Right ventricle myocardium inferior (tissue), 1 donor: ENCODE results near the gene TMEM184A. TPM values are rescaled to one million over a fixed set of nuclear protein-coding genes. Genes with fewer than 3 reads are reported as not detected.
"Not testable (repeated sequence)": the region's sequence is repeated elsewhere in the genome, so short reads cannot be mapped to it uniquely, and the experiment has no call there.

Source experiments
- ATAC-seq: fragments of 200-7000 bp; cut with Tn5 transposase; one replicate; pipeline ENCODE4 v1.9.1; 2020; ENCODE audit warnings: mild to moderate bottlenecking, moderate library complexity
- DNase-seq: peaks from one replicate; pipeline ENCODE4 v3.0.0; 2021; ENCODE audit errors: missing footprints
- intact Hi-C: fragments of 100-400 bp; cut with DNase I; formaldehyde crosslinking; loops from one replicate; pipeline ENCODE4 v1.11.0; 2022
- total RNA-seq: library from RNA; stranded (reverse); fragmentation: NEBNext Ultra II Directional; extraction: Animal tissue kit (Norgen Biotek cat#: 25700); gene quantifications from one replicate; pipeline ENCODE4 v1.2.1, GENCODE V29; 2021
- donor health status: DM: no; HTN: yes; CAD: no; lungs with severe emphysema.

The TMEM184A gene
- total RNA-seq, 1 donor from 2014 or later, result 0.32 TPM

- intact Hi-C loops, ATAC-seq: not testable (repeated sequence)
- DNase-seq, result peak; percentile 31
Measured at GRCh38 chr7:1519322-1519922, 36.6 kb downstream of the TMEM184A start.

- intact Hi-C loops, result no loop called here
- DNase-seq (peak; percentile 15), ATAC-seq (no peak)
Measured at GRCh38 chr7:1516586-1517251, 39.3 kb downstream of the TMEM184A start.

GRCh38 chr7:1515509-1515967, 40.5 kb downstream of the TMEM184A start:
- DNase-seq, result peak; percentile 20
- ATAC-seq, result not testable (repeated sequence)

GRCh38 chr7:1514995-1515401, 41.0 kb downstream of the TMEM184A start:
- intact Hi-C loops, result no loop called here
- ATAC-seq (no peak), DNase-seq (peak; percentile 20)

More at GRCh38 chr7:1515509-1515967, 40.5 kb downstream of the TMEM184A start:
- intact Hi-C loops, result not testable (repeated sequence)

GRCh38 chr7:1514407-1514806, 41.6 kb downstream of the TMEM184A start:
- DNase-seq (peak; percentile 60), ATAC-seq (no peak)
- intact Hi-C loops, result no loop called here

- intact Hi-C loops, result loop anchor here (2.0 kb wide), 1 partner anchor 23 kb away; no protein-coding TSS in a partner anchor
- DNase-seq (peak; percentile 76), ATAC-seq (peak; percentile 53)
Measured at GRCh38 chr7:1513657-1514095, 42.3 kb downstream of the TMEM184A start.

GRCh38 chr7:1512781-1513656, 43.0 kb downstream of the TMEM184A start:
- peak; percentile 91 for ATAC-seq
- intact Hi-C loops, result loop anchor here (2.0 kb wide), 1 partner anchor 24 kb away; no protein-coding TSS in a partner anchor
- peak; percentile 88 for DNase-seq

- ATAC-seq, result no peak
- intact Hi-C loops, result loop anchor here (2.0 kb wide), 1 partner anchor 25 kb away; no protein-coding TSS in a partner anchor
- peak; percentile 51 for DNase-seq
Measured at GRCh38 chr7:1511444-1512422, 44.3 kb downstream of the TMEM184A start.

- ATAC-seq (no peak), DNase-seq (peak; percentile 41)
- intact Hi-C loops, result no loop called here
Measured at GRCh38 chr7:1510780-1511154, 45.2 kb downstream of the TMEM184A start.

GRCh38 chr7:1509226-1509625, 46.8 kb downstream of the TMEM184A start:
- DNase-seq (peak; percentile 49), ATAC-seq (no peak)
- intact Hi-C loops, result no loop called here

GRCh38 chr7:1508277-1508758, 47.7 kb downstream of the TMEM184A start:
- no peak for ATAC-seq
- peak; percentile 22 for DNase-seq
- intact Hi-C loops, result no loop called here

- ATAC-seq (no peak), DNase-seq (peak; percentile 66)
- intact Hi-C loops, result loop anchor here (2.0 kb wide), 1 partner anchor 27 kb away; no protein-coding TSS in a partner anchor
Measured at GRCh38 chr7:1505731-1506550, 50.1 kb downstream of the TMEM184A start.

GRCh38 chr7:1503816-1504775, 51.9 kb downstream of the TMEM184A start, which contains the start of gene INTS1:
INTS1 (minus strand) TSS chr7:1504389; CDS start chr7:1503960, 429 bp downstream.
- intact Hi-C loops, result loop anchor here (2.0 kb wide), 1 partner anchor 29 kb away; no protein-coding TSS in a partner anchor
- ATAC-seq, result peak; percentile 94
- peak; percentile 96 for DNase-seq

GRCh38 chr7:1503390-1503789, 52.6 kb downstream of the TMEM184A start:
- peak; percentile 60 for DNase-seq

GRCh38 chr7:1502845-1503244, 53.2 kb downstream of the TMEM184A start:
- DNase-seq, result peak; percentile 47
- intact Hi-C loops, result no loop called here
- ATAC-seq, result no peak

More at GRCh38 chr7:1503390-1503789, 52.6 kb downstream of the TMEM184A start:
- ATAC-seq, result no peak
- intact Hi-C loops, result no loop called here
